ENCODE measurements around the gene PPP3R1.

Gene PPP3R1, protein sequence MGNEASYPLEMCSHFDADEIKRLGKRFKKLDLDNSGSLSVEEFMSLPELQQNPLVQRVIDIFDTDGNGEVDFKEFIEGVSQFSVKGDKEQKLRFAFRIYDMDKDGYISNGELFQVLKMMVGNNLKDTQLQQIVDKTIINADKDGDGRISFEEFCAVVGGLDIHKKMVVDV

GRCh38 chr2:68252400-68253218 lies at the start of gene PPP3R1:
TSS of gene PPP3R1 (minus strand) at chr2:68252532. CDS start at chr2:68252127, 405 bp downstream.
- peak; percentile 98 for DNase-seq

DNA sequence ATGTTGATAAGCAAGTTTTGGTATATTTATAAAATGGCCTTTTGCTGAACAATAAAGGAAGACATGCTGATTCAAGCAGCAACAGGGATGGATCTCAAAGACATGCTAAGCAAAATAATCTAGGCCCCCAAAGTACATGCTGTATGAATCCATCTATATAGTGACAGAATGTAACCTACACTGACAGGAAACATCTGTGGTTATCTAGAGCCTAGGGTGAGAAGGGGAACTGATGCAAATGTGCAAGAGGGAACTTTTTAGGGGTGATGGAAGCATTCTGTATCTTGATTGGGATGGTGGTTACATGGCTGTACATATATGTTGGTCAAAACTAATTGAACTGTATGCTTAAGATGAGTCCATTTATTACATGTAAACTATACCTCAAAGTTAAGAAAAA lies 43.2 kb upstream of the PPP3R1 start:
- DNase-seq = no peak

- DNase-seq = no peak
Observed at GRCh38 chr2:68294913-68295312, 42.6 kb upstream of the PPP3R1 start.

DNA sequence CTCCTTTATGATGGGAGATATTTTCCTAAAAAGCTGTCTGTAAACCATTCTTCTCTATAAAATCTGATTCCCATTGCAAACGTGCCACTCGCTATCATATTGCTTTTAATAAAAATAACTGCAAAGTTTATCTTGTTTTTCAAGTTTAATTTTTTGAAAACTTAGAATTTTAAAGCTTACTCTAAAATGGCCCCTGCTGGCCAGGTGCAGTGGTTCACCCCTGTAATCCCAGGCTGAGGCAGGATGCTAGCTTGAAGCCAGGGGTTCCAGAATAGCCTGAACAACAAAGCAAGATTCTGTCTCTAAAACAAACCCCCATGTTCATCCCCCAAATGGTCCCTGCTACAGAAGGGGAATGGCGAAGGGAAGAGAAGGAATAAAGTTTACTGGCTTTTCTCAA lies 41.9 kb upstream of the PPP3R1 start:
- no peak for DNase-seq

DNA sequence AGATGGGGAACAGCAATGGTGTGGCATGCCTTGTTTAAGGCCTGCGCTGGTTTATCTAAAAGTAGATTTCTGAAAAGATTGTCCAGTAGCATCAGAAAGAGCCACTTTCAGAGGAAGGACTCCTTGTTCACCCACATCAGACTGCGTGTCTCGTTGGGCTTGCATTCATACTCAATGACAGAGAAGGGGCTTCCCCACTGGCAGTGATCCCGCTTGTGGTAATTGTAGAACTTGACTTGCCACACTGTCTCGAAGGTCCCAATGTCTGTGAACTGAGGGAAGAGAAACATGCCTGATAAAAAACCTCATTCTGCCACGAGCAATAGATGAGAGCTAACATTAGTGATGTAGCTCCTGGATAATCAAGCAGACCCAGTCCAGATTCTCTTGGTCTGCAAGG lies 41.4 kb upstream of the PPP3R1 start:
- DNase-seq = no peak

DNA sequence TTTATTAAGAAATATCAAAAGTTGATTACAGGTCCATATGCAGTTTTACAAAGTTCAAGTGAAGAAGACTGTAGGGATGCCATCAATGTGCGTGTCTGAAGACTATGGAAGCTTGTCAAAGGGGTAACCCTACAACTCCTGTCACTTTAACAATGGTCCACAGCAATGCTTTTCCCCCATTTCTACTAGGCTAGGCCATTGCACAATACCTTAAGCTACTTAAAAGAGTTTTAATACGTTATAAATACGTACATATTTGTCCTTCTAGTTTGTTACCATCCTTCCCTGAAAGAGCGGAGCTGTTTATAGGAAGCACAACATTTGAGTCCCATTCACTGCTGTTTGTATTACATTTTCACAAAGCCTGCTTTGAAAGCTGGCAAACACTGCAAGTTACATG lies 40.7 kb upstream of the PPP3R1 start:
- DNase-seq = no peak

DNA sequence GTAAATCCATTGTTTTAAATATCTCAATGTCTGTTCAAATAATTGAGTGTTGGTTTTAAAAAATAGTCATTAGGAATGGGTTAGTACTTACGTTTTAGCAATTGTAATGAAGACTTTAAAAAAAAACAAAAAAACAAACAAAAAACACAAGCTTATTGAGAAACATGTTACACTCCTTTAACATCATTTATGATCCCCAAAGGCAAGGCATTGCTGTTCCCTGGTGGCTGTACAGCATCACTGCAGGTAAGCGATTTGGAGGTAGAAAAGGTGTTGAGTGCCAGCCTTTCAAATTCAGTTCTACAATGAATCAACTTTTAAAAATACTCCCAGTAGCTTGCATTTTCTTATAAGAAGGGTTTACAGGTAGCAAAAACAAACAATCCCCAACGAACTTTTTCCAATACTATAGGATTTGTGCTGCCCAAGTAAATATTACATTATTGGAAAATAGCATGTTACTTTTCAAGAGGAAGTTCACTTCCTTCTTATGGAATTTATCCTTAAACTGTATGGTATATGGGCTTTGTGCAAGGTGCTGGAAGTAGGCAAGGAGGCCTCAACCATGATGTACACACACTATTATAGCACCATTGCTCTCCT lies 39.9 kb upstream of the PPP3R1 start:
- DNase-seq = no peak

DNA sequence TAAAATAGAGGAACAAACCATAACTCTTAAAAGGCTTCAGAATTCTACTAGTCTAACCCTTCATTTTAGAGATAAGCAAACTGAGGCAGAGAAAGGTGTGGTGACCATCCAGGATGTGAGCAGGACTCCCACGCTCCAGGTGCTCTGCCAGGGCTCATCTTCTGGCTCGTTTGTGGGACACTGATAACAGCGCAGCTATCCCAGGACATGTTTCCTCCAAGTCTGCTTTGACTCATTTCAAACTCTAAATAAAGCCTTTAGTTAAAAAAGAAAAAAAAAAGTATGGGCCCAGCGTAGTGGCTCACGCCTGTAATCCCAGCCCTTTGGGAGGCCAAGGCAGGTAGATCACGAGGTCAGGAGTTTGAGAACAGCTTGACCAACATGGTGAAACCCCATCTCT lies 39.0 kb upstream of the PPP3R1 start:
- no peak for DNase-seq

GRCh38 chr2:68290901-68291300 lies 38.6 kb upstream of the PPP3R1 start:
- peak; percentile 27 for DNase-seq

GRCh38 chr2:68287580-68288441 lies 35.5 kb upstream of the PPP3R1 start:
- peak; percentile 38 for DNase-seq

GRCh38 chr2:68284896-68285295 lies 32.6 kb upstream of the PPP3R1 start:
- DNase-seq = peak; percentile 39

- no peak for DNase-seq
Observed at GRCh38 chr2:68283419-68283812, 31.1 kb upstream of the PPP3R1 start.

DNA sequence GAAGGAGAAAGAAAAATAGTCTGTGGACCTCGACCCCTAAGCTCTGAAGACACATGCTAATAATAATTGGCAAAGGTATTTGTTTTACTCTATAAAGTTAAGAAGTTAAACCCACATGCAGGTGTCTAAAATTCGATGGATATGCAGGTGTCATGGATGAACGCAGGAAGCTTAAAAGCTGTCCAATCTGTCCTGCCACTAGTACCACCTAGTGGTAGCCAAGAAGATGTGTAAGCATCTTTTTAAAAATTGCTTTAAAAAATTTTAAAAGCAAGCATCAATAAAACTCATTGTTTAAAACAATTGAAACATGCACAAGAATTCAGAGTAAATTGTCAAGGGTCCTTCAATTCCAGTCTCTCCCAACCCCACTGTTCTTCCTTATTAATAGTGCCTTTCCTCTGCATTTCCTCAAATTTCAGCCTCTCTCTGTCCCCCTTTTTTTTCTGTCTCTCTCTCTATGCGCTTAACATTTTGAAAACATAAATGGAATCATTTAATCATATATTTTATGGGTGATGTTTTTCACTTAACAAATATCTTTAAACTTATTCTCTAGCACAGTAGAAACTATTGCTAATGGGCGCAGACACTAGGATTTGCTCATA lies 30.6 kb upstream of the PPP3R1 start:
- DNase-seq = no peak

DNA sequence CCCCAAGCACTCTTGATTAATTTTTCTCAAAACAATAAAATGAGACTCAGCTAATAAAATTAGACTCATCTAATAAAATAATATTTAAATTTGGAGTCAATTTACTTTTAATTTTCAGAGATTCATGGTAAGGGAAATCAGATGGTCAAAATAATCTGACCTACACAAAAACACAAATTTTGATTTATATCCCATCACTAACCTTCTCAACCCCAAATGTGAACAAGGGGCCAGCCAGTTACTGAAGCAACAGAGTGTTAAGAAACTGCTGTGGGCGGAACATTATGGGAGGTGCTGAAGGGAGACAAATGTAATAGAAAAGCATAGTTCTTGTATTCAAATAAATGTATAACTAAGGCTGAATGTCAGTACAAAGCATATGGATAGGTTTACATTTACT lies 28.5 kb upstream of the PPP3R1 start:
- no peak for DNase-seq

DNA sequence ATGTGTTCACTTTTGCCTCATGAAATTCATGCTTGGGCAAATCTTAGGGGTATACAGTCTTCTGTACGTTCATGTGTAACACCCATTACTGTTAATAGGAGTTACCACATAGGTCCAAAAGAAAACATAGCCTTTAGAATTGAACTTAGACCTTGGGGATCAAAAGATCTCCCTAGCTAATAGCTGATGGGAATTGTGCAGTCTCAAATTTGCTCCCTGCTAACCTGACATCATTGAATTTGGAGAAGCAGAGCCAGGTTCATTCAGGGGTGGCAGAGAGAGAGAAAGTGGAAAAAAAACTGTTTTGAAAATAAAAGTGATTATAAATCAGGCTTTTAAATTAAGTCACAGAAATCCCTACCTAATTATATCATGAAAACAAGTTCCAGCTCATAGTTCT lies 28.0 kb upstream of the PPP3R1 start:
- DNase-seq = no peak

- no peak for DNase-seq
Observed at GRCh38 chr2:68279691-68280090, 27.4 kb upstream of the PPP3R1 start.

DNA sequence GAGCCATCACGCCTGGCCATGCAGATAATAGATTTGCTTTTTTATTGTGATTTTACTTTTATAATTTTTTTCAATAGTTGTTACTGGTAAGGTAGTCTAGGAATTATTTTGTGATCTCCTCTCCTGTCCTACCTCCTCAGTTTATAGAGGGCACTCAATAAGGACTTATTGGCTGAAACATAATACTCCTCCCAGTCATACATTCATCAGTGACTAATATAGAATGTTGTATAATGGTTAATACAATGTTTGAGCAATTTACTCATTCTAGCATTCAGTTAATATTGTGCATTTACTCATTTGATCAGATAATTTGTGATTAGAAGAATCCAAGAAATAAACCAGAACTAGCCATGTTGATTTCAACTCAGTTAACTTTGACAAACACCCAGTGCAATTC lies 25.8 kb upstream of the PPP3R1 start:
- no peak for DNase-seq

DNA sequence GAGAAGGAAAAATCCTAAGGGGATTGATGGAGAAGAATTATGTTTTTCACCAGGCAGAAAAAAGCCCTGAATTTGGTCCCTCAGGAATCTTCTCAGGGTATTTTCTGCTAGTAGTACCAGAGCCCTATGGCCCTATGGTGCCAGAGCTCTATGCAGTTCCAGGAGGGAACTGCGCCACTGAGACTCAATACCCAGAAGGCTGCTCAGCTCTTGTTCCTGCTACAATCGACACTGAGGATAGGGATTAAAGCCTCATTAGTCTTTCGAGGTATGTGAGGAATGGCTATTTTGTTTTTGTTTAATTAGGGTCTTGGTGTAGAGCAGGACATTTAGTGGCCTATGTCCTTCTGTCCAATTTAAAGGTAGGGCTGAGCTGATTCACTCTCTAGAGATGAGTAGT lies 21.7 kb upstream of the PPP3R1 start:
- no peak for DNase-seq

DNA sequence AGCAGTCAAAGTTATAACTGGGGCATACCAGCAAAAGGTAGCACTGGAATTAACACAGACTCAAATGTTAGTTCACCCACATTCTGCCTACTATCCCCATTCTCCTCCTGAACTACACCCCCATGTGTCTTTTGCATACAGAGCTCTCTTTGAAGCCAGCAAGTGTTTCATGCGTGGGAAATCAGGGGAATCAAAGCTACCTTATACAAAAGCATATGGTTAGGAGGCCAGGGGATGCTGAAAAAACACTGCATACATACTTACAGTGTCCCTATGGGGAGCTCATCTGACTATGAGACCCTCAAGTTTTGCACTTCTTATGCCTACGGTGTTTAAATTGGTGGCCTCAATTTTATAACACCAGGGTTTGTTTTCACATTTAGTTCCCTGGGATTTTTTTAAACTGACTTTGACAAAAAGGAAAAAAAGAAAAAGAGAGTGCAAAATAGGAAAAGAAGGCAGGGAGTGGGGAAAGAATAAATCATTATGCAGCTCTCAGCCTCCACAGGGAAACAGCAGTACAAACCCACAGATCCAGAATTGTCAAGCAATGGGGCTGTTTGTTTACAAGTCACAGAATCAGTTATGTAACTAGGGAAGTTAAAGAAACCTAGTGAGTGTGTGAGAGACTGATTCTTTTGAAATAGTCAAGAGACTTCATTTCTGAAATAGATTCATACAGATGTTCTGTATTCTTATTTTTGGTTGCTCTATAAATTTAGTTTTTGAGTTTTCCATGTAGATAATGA lies 20.1 kb upstream of the PPP3R1 start:
- no peak for DNase-seq

DNA sequence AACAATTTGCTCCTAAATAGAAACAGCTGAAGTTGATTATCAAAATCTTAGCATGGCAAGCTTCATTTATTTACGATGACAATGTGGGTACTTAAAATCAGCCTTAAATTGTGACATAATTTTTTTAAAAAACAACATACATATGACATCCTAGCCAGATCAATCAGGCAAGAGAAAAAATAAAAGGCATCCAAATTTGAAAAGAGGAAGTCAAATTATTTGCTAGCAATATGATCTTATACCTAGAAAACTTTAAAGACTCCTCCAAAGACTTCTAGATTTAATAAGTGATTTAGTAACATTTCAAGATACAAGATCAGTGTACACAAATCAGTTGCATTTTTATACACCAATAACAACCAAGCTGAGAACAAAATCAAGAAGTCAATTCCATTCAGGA lies 14.3 kb upstream of the PPP3R1 start:
- no peak for DNase-seq

GRCh38 chr2:68263632-68264031 lies 11.3 kb upstream of the PPP3R1 start:
- no peak for DNase-seq

- no peak for DNase-seq
Observed at GRCh38 chr2:68258851-68259250, 6.5 kb upstream of the PPP3R1 start.
